EH (cell line): ENCODE measurements around the gene TNFAIP3.
A peak's percentile ranks its signal among the peaks of the same experiment; 100 is the strongest.

Source experiments
- DNase-seq: peaks from one replicate; pipeline ENCODE4 v3.0.0-alpha.2; 2015; ENCODE audit warnings: low read depth

Gene TNFAIP3

DNA sequence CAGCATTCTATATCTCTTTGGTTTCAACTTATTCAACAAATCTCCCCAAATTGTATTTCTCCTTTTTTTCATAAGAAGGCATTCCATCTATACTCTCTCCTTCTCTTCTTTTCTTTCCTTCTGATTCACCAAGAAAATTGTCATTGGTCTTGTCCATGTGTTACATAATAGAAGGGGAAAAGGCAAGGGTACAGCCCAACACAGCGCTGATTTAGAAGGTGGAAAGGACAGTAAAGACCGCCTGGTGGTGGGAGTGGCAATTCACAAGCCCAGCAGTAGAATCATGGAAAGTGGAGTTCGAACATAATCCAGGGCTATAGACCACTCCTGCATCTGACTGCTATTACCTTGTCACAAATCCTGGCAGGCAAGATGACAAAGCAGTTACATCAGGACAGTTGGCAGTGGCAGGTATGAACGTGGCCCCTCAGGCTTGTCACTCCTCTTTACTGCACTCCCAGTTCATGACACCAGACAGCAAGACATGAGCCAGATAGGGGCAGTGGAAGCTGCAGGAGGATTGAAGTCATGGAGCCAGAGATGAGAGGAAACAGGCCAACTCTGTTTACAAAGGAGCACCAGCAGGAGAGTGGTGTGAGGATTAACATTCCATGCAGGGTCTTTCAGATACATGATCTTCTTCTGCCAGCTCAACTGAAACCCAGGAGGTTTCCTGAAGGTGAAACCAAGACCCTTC, 2.1 kb upstream of the TNFAIP3 start:
- DNase-seq = no peak

DNA sequence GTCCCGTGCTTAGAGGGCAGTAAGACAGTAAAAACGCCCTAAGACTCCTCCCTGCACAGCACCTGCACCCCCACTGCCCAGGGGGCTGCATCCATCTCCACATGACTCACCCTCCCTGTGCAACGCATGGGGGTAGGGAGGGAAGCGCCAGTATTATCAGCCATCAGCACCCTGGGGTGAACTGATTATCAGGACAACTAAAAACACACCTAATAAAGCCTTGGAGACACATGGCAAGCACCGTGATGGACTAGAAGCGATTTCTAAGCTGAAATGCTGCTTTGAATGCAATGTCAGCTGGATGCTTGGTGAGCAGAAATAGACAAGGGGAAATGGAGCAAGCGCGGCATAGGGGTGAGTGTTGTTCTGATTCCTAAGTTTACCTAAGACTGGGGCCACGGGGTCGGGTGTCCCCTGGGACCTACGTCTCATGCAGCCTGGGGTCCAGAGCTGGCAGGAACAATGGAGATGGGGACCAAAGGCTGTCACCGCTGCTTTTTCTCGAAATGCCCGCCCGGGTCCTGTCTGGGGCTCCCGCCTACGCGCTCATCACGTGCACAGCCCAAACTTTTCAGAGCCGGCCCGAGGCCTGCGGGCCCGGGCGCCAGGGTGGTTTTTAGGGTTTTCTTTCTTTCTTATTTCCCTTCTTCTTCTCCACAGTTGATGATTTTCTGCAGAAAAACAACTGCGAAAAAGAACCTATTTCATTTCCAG, 702 bp upstream of the TNFAIP3 start:
- DNase-seq = no peak

DNA sequence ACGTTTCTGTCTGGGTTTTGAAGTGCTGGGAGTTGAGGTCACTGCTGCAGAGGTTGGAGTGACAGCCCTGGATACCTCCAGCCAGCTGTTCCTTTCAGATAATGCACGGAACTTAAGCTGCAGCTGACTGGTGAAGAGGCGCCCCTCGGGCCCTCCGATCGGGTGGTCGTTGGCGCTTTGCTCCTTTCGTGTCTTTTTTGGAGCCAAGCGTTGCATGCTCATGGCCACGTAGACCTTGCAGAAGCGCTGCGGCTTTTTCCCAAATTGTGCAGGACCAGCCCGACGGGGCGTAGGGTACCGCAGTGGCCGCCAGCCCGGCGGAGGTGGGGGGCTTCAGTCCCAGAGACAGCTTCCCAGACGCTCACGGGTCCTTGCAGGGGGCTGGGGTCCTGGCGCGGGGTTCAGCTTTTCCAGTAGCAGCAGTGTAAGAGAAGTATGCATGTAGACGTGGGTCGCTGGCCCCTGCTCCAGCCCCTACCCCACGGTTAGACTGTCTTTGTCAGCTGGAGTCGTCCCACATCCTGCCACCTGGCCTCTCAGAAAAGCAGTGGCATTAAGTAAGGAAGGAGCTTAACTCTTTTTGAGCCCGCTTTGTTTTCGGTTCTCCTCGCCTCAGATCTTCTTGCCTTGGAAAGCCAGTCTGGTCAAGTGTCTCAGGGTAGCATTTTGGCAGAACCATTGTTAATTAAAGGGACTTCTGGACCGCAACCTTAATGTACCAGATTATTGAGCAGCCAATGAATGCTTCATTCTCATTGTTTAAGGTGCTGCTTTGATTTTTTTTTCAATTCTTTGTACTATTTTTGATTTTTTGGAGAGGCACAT, 838 bp downstream of the TNFAIP3 start:
- peak; percentile 52 for DNase-seq

DNA sequence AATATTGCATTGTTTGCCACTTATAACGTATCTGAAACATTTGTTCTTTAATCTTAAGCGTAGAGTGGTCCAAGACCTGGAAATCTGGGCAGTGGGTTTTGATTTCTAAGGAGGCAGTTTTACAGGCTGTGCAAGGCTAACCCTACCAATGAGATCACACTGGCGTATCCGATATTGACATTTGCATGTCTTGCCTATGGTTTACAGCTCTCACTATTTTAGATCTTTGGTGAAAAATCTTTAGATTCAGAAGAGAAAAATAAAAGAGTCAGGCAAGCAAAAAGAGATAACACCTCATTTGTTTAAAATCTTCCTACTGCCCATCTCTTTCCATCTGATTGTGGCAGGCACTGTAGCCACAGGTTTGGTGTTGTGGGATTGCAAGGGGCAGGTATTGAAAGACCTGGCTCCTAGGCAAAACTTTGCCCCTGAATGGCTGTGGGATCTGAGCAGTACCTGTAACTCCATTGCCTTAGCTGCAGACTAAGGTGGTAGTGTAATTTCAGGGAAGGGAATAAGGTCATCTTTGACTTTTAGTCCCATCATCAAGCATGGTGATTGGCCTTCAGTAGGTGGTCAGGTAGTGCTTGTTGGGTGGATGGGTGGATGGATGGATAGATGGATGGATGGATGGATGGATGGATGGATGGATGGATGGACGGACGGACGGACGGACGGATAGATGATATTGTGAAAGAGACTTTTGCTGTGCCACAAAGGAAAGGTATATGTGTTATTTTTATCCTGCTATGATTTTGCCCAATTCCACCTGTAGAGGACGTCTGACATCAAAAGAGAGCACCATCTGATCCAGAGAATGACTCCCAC, 1.9 kb downstream of the TNFAIP3 start:
- DNase-seq = no peak

DNA sequence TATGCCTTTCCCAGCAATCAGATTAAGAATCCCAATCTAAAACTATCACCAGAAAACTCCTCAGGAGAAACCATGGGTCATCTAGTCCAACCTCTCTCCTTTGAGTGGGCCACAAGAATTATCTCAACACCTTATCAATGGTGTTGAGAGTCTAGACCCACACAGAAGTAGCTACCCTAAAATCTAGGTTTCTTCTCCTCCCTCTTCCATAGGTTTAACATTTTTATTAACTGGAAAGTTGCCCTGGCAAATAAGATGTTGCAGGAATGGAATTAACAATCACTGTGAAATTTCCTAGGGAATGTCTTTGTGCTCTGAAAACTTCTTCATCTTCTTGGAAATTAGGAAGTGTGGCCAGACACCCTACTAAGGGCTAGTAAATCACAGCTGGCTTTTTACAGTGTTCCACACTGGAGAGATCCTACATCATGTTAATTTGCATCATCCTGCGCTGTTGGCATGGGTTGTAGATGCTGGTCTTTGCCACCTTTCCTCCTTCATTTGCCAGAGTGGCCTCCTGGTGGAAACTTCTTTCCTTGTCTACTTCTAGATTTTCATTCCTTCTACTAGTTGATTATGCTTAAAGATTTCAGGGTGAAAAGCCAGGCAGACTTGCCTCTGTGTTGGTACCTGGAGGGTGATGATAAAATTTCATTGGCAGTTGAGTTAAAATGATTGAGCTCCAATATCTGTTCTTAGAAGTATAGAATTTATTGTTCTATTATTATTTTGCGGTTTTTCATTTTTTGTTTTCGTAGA, 2.7 kb downstream of the TNFAIP3 start:
- DNase-seq = no peak

DNA sequence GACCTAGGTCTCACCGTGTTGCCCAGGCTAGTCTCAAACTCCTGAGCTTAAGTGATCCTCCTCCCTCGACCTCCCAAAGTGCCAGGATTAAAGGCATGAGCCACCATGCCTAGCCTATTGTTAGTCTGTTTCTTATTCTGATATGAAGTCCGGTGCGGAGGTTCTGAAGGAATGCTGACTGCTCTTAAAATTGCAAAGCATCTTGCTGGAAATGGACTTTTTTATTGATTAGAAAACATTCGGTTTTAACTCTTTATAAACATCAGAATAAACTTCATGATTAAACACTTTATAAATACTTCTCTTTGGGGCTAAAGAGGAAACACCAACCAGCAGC, 3.2 kb downstream of the TNFAIP3 start:
- no peak for DNase-seq

DNA sequence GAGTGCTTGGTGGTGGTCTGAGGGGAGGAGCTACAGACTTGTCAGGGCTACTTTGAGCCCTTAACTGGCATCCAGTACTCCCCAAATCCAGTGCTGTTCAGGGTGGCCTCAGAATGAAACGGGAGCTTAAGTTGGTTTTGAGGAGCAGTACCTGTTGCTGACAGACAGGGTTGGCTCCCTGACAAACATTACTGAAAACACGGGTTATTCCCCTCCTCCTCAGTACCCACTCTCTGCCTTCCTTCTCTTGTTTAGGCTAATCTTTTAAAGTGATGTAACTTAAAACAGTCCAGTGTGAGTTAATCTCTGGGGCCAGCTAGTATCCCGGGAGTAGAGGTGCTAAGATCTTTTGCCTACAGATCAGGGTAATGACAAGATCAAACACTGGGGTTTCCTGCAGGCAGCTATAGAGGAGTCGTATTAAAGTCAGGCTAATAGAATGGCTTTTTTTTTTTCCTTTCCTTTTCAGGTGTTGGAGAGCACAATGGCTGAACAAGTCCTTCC, 3.7 kb downstream of the TNFAIP3 start:
- DNase-seq = no peak

DNA sequence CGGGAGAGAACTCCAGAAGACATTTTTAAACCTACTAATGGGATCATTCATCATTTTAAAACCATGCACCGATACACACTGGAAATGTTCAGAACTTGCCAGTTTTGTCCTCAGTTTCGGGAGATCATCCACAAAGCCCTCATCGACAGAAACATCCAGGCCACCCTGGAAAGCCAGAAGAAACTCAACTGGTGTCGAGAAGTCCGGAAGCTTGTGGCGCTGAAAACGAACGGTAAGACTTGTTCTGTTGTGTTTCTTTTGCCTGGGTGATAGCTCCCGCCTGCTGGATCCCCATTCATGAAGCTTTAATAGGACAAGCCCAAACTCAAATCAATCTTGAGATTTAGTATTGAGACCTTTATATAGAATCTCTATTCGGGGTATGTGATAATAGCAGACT, 4.2 kb downstream of the TNFAIP3 start:
- no peak for DNase-seq

DNA sequence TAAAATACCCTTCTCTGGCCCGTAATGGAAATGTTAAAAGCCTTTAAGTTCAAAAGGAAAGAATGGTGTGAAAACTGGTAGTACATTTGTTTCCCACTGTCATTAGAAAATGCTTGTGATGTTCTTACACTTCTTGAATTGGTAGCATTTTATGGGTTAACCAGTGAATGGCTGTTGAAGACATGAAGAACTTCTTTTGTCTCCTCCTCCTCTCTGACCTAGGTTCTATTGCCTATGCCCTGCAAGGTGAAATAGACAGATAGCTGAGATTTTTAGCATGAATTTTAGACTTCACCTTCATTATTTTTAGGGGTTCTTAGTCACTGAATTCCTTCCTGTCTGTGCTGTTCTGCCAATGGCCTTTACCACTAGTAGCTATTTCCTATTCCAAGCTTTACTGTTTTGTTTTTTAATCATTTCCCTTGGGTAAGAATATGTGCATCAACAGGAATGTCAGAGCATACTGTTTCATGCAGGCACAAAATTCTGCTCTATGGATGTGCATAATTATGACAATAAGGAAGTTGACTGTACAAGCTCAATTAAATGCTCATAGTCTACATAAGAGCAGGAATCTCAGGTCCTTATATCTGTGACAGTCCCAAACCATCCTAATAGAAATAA, 4.9 kb downstream of the TNFAIP3 start:
- DNase-seq = peak; percentile 79

DNA sequence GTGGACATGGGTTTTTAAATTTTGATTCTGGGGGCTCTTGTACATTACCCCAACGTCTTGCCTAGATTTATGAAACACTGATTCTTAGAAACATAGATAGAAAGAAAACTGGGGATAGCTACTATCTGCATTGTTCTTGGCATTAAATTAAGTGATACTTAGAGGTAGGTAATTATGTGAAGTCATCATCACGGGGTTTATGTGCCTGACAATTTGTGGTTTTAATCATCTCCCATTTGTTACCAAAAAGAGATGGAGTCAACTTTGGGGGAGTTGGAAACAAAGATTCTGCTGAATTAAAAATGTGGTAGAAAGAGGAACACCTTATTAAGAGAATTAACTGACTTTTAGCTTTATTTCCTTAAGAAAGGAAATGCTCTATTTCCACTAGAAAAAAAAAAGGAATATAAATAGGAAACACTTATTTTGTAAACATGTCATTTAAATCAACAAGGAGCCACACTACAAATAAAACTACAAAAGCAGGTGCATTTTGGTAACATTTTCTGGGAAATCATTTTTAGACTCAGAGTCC, 5.6 kb downstream of the TNFAIP3 start:
- DNase-seq = no peak

DNA sequence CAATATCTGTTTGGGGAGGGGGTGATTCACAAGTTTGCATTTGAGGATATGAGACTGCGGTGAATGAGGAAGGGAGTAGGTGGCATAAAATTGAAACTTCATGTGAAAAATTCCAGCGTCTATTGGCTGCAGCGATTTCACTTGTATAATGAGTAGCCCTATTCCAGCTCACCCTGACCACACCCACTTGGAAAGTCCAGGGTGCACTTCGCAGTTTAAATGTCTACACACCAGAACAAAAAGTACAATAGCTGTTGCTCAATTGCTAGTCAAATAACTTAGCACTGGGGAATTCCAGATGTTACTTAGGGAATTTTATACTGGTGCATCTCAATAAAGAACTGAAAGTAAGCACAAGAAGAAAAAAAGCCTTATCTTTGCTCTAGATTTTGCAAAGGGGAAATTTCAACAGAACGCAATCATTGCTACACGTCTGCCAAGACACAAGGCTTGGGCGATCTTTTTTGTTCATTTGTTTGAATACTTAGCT, 6.3 kb downstream of the TNFAIP3 start:
- DNase-seq = peak; percentile 80

DNA sequence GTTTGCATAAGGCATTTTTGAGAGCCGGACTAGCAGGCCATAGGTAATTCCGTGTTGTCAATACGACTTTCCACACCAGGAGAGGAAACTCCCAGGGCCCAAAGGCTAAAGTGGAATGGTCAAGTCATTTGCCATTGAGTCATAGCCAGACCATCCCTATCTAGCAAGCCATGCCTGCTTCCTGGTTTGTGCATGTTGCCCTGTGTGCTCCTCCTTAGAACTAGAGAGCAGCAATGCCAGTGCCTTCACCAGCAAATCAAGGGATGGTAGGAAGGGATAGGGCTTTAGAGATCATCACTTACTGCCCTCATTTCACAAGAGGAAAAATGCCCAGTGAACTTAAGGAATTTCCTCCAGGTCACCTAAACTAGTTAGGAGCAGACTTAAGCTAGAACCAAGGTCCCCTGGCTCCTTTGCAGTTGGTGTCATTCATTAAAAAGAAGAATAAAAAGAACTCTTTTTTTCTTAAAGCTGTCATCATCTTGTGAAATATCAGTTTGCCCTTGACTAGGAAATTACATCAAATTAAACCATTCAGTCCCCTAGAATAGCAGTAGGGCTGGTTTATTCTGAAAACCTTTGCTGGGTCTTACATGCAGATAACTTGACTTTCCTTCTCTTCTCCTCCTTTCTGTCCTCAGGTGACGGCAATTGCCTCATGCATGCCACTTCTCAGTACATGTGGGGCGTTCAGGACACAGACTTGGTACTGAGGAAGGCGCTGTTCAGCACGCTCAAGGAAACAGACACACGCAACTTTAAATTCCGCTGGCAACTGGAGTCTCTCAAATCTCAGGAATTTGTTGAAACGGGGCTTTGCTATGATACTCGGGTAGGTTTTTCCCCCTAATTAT, 7.4 kb downstream of the TNFAIP3 start:
- peak; percentile 38 for DNase-seq

DNA sequence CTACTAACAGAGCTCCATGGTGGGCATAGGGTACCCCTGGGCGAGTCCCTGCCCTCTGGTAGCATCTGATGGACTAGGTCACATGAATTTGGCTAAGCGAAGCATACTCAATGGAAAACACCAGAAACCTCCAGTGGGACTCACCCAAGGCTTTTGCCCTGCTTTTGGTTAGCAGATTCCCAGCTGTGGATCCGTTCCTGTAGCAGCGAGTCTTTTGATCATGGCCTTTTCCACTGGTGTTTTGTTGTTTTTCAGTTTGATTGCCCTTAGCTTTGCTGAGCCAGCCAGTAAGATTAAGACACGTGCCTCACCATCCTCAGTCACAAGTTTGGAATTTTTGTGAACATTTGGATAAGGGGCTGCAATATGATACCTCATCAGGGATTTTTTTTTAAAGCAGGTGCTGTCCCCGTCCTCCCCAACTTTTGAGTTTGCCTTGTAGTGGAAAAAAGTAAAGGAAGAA, 8.0 kb downstream of the TNFAIP3 start:
- no peak for DNase-seq

DNA sequence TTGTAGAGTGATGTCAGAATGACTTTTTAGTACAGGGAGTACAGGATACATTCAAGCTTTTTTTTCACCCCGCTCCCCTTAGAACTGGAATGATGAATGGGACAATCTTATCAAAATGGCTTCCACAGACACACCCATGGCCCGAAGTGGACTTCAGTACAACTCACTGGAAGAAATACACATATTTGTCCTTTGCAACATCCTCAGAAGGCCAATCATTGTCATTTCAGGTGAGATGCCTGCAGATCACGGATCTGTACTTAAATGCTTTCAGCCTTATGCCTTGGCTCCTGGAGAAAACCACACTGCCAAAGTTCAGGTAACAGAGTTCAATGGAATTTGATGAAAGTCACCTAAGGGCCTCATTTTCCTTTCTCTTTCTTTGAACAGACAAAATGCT, 8.5 kb downstream of the TNFAIP3 start:
- DNase-seq = no peak

DNA sequence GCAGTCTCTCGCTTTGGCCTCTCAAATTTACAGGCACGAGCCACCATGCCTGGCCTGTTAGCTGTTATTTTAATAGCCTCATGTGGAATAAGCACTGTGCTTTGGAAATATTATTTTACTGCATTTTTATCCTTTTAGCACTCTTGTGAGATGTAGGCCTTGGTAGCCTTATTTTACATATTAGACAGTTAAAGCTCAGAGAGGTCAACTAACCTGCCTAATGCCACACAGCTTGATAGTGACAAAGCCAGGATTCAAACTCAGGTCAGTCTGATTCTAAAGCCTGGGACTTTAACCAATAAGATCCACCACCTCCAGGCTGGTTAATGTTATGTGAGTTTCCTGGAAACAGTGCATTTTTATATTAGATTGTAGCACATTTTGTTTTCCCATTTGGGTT, 9.5 kb downstream of the TNFAIP3 start:
- no peak for DNase-seq

DNA sequence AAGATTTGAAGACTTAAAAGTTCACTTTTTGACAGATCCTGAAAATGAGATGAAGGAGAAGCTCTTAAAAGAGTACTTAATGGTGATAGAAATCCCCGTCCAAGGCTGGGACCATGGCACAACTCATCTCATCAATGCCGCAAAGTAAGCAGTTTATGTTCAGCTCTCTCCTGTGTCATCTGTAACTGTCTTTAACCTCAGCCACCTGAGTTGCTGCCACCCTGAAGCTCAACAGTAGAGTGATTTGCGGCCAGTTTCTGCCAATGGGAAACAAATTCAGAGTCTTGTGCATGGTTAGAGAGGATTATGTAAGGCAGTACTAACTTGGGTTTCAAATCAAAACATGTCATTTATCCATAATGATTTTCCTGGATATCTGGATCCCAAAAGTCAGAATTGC, 10.1 kb downstream of the TNFAIP3 start:
- no peak for DNase-seq

DNA sequence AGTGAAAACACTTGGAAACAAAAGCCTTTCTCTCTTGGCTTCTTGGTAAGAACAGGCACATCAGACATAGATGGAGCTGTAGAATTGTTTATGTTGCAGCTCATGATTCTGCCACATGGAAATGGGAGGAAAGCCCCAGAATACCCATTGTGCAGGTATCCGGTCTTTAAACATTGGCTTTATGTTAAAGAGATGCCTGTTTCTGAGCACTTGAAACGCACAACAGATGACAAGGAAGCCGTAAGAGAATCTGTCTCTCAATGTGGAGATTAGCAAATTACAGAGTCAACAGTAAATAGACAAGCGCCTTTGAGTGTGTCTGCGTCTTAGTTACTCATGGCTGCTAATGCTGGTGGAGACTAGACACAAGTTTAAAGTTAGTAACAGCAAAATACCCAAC, 10.5 kb downstream of the TNFAIP3 start:
- no peak for DNase-seq

DNA sequence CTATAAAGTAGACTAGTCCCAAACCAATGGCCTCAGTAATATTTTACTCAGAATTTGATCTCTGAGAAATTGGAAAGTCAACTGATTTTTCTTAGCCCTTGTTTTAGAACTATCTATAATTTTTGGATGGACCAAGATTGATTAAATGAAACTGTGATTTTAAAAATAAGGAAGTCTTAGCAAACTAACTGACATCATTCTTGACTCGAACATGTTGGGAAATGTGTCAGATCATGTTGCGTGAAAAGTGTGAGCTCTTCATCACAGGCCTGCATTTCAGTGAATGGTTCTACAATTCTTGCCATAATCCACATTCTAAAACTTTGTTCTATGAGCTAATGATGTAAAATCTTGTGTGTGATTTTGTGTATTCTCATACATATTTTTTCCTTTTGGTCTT, 11.0 kb downstream of the TNFAIP3 start:
- no peak for DNase-seq
